HEK293 (cell line): ENCODE measurements around the gene VWDE.

Experiments used
- CTCF ChIA-PET: fragments of 350-600 bp; formaldehyde crosslinking; extraction: SDS; loops from one replicate; lab custom pipeline; 2021; ENCODE audit warnings: antibody characterized with exemption; lab: Yijun Ruan, JAX
- POLR2A ChIA-PET: fragments of 300-600 bp; formaldehyde crosslinking; extraction: SDS; loops from one replicate; lab custom pipeline; 2020; ENCODE audit warnings: antibody characterized with exemption, inconsistent platforms; lab: Yijun Ruan, JAX
- H3K27ac ChIP-seq: fragments of 200-500 bp; sonication (Bioruptor generic); 2 replicates; pipeline ENCODE4 v1.5.1; 2014; ENCODE audit warnings: low read depth, low read length, control low read depth, inconsistent platforms; ENCODE audit errors: extremely low read depth
- H3K36me3 ChIP-seq, 2 experiments: fragments of 200-500 bp in 1 of 2; sonication (Bioruptor generic) in 1 of 2; 1 replicate in 1 of 2; 2 replicates in 1 of 2; pipeline ENCODE4 v1.5.1; 2014 to 2017; ENCODE audit warnings: inconsistent platforms in 2 of 2, low read length in 2 of 2; ENCODE audit not compliant: control insufficient read depth in 2 of 2, insufficient read depth in 1 of 2
- H3K4me1 ChIP-seq: fragments of 200-500 bp; sonication (Bioruptor generic); 2 replicates; pipeline ENCODE4 v1.5.1; 2014; ENCODE audit warnings: mild to moderate bottlenecking, low read length, inconsistent platforms; ENCODE audit not compliant: control insufficient read depth, insufficient read depth
- H3K4me3 ChIP-seq: 2 replicates; pipeline ENCODE4 v1.5.1; 2011; ENCODE audit warnings: low read depth, mild to moderate bottlenecking, control low read depth, low read length, moderate library complexity
- H3K9me3 ChIP-seq: fragments of 200-500 bp; sonication (Bioruptor generic); 2 replicates; pipeline ENCODE4 v1.5.1; 2014; ENCODE audit warnings: low read depth, low read length, inconsistent platforms; ENCODE audit not compliant: control insufficient read depth, insufficient read depth
- BCL11A ChIP-seq: fragments of 450-650 bp; formaldehyde crosslinking; IDR thresholded peaks from 2 replicates; pipeline ENCODE4 v1.5.1; 2016; ENCODE audit warnings: low read depth, missing biosample characterization, missing genetic modification characterization
- GFI1B ChIP-seq: fragments of 450-650 bp; formaldehyde crosslinking; IDR thresholded peaks from 2 replicates; pipeline ENCODE4 v1.5.1; 2016; ENCODE audit warnings: missing biosample characterization, missing genetic modification characterization
- KLF17 ChIP-seq: fragments of 450-650 bp; formaldehyde crosslinking; IDR thresholded peaks from 2 replicates; pipeline ENCODE4 v1.5.1; 2016; ENCODE audit warnings: missing biosample characterization, missing genetic modification characterization
- KLF7 ChIP-seq: fragments of 450-650 bp; formaldehyde crosslinking; IDR thresholded peaks from 2 replicates; pipeline ENCODE4 v1.5.1; 2016; ENCODE audit warnings: missing biosample characterization, missing genetic modification characterization, borderline replicate concordance
- MEIS1 ChIP-seq: sonication (generic); formaldehyde crosslinking; IDR thresholded peaks from 2 replicates; pipeline ENCODE4 v1.8.1; 2022; ENCODE audit warnings: missing genetic modification reagents, mild to moderate bottlenecking, borderline replicate concordance
- YY2 ChIP-seq: fragments of 450-650 bp; formaldehyde crosslinking; IDR thresholded peaks from 2 replicates; pipeline ENCODE4 v1.5.1; 2016; ENCODE audit warnings: missing biosample characterization, missing genetic modification characterization
- ZBTB26 ChIP-seq: fragments of 450-650 bp; formaldehyde crosslinking; optimal IDR thresholded peaks from 2 replicates; pipeline ENCODE3; 2016; ENCODE audit warnings: missing biosample characterization, mild to moderate bottlenecking, missing genetic modification characterization
- ZFP41 ChIP-seq: fragments of 450-650 bp; formaldehyde crosslinking; IDR thresholded peaks from 2 replicates; pipeline ENCODE4 v1.5.1; 2016; ENCODE audit warnings: missing biosample characterization, missing genetic modification characterization, borderline replicate concordance
- ZNF146 ChIP-seq: fragments of 450-650 bp; formaldehyde crosslinking; IDR thresholded peaks from 2 replicates; pipeline ENCODE4 v1.5.1; 2016; ENCODE audit warnings: missing biosample characterization, missing genetic modification characterization
- ZNF239 ChIP-seq: fragments of 450-650 bp; formaldehyde crosslinking; IDR thresholded peaks from 2 replicates; pipeline ENCODE4 v1.5.1; 2016; ENCODE audit warnings: missing biosample characterization, missing genetic modification characterization
- ZNF248 ChIP-seq: fragments of 450-650 bp; formaldehyde crosslinking; IDR thresholded peaks from 2 replicates; pipeline ENCODE4 v1.5.1; 2017; ENCODE audit warnings: missing biosample characterization, missing genetic modification characterization
- ZNF311 ChIP-seq: fragments of 450-650 bp; formaldehyde crosslinking; IDR thresholded peaks from 2 replicates; pipeline ENCODE4 v1.5.1; 2017; ENCODE audit warnings: missing biosample characterization, missing genetic modification characterization, borderline replicate concordance
- ZNF366 ChIP-seq: fragments of 450-650 bp; formaldehyde crosslinking; conservative IDR thresholded peaks from 2 replicates; pipeline ENCODE4 v1.5.1; 2016; ENCODE audit warnings: missing biosample characterization, missing genetic modification characterization
- ZNF404 ChIP-seq: fragments of 450-650 bp; formaldehyde crosslinking; IDR thresholded peaks from 2 replicates; pipeline ENCODE4 v1.5.1; 2017; ENCODE audit warnings: missing biosample characterization, missing genetic modification characterization
- ZNF510 ChIP-seq: fragments of 450-650 bp; formaldehyde crosslinking; IDR thresholded peaks from 2 replicates; pipeline ENCODE4 v1.5.1; 2018; ENCODE audit warnings: mild to moderate bottlenecking, missing genetic modification characterization, missing biosample characterization; ENCODE audit not compliant: insufficient replicate concordance
- ZNF596 ChIP-seq: fragments of 450-650 bp; IDR thresholded peaks from 2 replicates; pipeline ENCODE4 v1.5.0; 2018; ENCODE audit warnings: missing biosample characterization, mild to moderate bottlenecking, missing genetic modification characterization, moderate library complexity
- ZNF624 ChIP-seq: fragments of 450-650 bp; formaldehyde crosslinking; IDR thresholded peaks from 2 replicates; pipeline ENCODE4 v1.5.1; 2017; ENCODE audit warnings: missing biosample characterization, missing genetic modification characterization
- ZNF768 ChIP-seq: fragments of 450-650 bp; formaldehyde crosslinking; IDR thresholded peaks from 2 replicates; pipeline ENCODE4 v1.5.1; 2018; ENCODE audit warnings: missing biosample characterization, mild to moderate bottlenecking, missing genetic modification characterization
- TF ChIP-seq, protein P1 (sequence below): fragments of 450-650 bp; formaldehyde crosslinking; conservative IDR thresholded peaks from 2 replicates; pipeline ENCODE4 v1.5.1; 2016; ENCODE audit warnings: low read depth, missing biosample characterization, missing genetic modification characterization

Gene VWDE

GRCh38 chr7:12320241-12320986 is 83.3 kb downstream of the VWDE start:
- no peaks in the 10 kb centered on the region for H3K36me3 ChIP-seq
- no peaks in the 10 kb centered on the region for H3K4me1 ChIP-seq
- no peak overlapping the region for H3K27ac ChIP-seq
- TF ChIP-seq ZNF248 (tag by site-specific recombination) (no peak), ZNF146 (no peak), ZNF366 (tag by site-specific recombination) (no peak), ZFP41 (no peak), MEIS1 (no peak), KLF7 (no peak), GFI1B (tag by site-specific recombination) (no peak), ZNF239 (tag by site-specific recombination) (no peak), BCL11A (tag by site-specific recombination) (no peak), ZNF596 (tag by site-specific recombination) (no peak)
- TF ChIP-seq, protein P1, sequence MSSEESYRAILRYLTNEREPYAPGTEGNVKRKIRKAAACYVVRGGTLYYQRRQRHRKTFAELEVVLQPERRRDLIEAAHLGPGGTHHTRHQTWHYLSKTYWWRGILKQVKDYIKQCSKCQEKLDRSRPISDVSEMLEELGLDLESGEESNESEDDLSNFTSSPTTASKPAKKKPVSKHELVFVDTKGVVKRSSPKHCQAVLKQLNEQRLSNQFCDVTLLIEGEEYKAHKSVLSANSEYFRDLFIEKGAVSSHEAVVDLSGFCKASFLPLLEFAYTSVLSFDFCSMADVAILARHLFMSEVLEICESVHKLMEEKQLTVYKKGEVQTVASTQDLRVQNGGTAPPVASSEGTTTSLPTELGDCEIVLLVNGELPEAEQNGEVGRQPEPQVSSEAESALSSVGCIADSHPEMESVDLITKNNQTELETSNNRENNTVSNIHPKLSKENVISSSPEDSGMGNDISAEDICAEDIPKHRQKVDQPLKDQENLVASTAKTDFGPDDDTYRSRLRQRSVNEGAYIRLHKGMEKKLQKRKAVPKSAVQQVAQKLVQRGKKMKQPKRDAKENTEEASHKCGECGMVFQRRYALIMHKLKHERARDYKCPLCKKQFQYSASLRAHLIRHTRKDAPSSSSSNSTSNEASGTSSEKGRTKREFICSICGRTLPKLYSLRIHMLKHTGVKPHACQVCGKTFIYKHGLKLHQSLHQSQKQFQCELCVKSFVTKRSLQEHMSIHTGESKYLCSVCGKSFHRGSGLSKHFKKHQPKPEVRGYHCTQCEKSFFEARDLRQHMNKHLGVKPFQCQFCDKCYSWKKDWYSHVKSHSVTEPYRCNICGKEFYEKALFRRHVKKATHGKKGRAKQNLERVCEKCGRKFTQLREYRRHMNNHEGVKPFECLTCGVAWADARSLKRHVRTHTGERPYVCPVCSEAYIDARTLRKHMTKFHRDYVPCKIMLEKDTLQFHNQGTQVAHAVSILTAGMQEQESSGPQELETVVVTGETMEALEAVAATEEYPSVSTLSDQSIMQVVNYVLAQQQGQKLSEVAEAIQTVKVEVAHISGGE (tag by site-specific recombination), result no peak
- ChIA-PET CTCF (interaction anchor here (0.8 kb wide), 1 partner anchor 893 kb away, joined by 4 read pairs; no protein-coding TSS in a partner anchor), POLR2A (no interaction called here)
- H3K9me3 ChIP-seq, result no peaks in the 10 kb centered on the region
- no peak overlapping the region for H3K4me3 ChIP-seq

GRCh38 chr7:12317675-12318074 is 86.0 kb downstream of the VWDE start:
- Histone ChIP-seq H3K4me1 (no peaks in the 10 kb centered on the region), H3K36me3 (no peaks in the 10 kb centered on the region), H3K4me3 (no peak overlapping the region), H3K9me3 (no peaks in the 10 kb centered on the region), H3K27ac (no peak overlapping the region)
- TF ChIP-seq ZNF768 (tag by site-specific recombination) (no peak), YY2 (tag by site-specific recombination) (no peak), KLF17 (tag by site-specific recombination) (no peak), ZBTB26 (no peak), ZNF510 (tag by site-specific recombination) (no peak), ZNF311 (tag by site-specific recombination) (no peak), ZNF404 (tag by site-specific recombination) (no peak), ZNF239 (tag by site-specific recombination) (no peak), ZNF624 (tag by site-specific recombination) (no peak)
- POLR2A ChIA-PET, result no interaction called here
- CTCF ChIA-PET, result interaction anchor here (0.7 kb wide), 1 partner anchor 168 kb away, joined by 3 read pairs; no protein-coding TSS in a partner anchor
